ENCODE measurements around the gene C19orf12.

The C19orf12 gene

DNA sequence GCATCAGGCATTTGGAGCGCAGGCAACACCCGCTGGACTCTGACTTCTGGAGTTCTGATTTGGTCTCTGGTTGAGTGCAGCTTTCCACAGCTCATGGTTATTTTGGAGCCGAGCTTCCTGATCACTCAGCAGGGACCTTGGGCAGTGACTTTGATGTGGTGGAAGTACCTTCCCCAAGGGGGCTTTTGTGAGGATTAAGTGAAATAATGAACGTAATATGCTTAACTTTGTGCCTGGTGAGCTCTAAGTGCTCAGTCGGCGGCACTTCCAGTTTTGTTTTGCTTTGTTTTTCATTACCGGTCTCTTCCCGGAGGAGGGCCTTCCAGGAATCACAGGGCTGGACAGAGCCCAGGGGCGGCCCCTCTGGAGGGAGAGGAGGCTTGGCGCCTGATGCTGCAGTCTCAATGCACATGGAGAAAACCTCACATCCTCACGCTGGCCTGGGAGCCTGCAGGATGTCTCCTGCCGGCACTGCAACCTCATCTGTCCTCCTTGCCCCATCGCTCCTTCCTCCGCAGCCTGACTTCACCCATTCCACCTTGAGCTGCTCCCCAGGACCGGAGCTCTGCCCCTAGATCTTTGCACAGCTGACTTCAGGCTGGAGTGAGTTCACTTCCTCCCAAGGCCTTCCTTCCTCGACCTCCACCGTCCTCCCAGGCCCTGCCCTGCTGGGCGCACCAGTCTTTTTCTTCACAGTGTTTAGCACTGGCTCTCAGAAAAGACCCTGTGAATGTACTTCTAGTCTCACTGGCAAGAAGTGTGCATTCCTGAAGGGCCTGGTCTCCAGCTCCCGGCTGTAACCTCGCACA is 48.3 kb downstream of the C19orf12 start:
- Histone ChIP-seq H3K4me3 (ENCODE audit: low read depth, low read length, poor library complexity, severe bottlenecking) (peak overlapping the region; percentile 72), H3K9ac (ENCODE audit: low read length) (no peak overlapping the region; the same call in 1 of the 2 replicates), H3K36me3 (ENCODE audit: insufficient read depth, low read length) (no peaks in the 10 kb centered on the region), H3K9me3 (ENCODE audit: low read length) (no peaks in the 10 kb centered on the region), H3K79me2 (ENCODE audit: insufficient read depth, low read length) (no peaks in the 10 kb centered on the region), H2AFZ (ENCODE audit: low read length) (no peak overlapping the region), H3K4me2 (ENCODE audit: low read length) (peak overlapping the region; percentile 86), H3F3A (ENCODE audit: insufficient read depth, low read length) (peaks cover 5% of the 10 kb centered on the region; the same call in 1 of the 2 replicates), H4K20me1 (ENCODE audit: insufficient read depth, low read length) (no peaks in the 10 kb centered on the region), H3K4me1 (ENCODE audit: insufficient read depth, low read length, severe bottlenecking) (peaks cover 44% of the 10 kb centered on the region), H3K9me2 (ENCODE audit: low read depth, low read length) (no peaks in the 10 kb centered on the region), H3K27me3 (ENCODE audit: insufficient read depth, low read length) (0 out of 2 replicates have a peak, but pooled peaks cover 6% of the 10 kb centered on the region), H3K27ac (ENCODE audit: low read depth, low read length, poor library complexity, severe bottlenecking) (no peak overlapping the region)
- TF ChIP-seq EZH2 (IDR thresholded peaks at IDR 0.05; ENCODE audit: borderline replicate concordance, low read length): no peak
- TF ChIP-seq, protein P1, sequence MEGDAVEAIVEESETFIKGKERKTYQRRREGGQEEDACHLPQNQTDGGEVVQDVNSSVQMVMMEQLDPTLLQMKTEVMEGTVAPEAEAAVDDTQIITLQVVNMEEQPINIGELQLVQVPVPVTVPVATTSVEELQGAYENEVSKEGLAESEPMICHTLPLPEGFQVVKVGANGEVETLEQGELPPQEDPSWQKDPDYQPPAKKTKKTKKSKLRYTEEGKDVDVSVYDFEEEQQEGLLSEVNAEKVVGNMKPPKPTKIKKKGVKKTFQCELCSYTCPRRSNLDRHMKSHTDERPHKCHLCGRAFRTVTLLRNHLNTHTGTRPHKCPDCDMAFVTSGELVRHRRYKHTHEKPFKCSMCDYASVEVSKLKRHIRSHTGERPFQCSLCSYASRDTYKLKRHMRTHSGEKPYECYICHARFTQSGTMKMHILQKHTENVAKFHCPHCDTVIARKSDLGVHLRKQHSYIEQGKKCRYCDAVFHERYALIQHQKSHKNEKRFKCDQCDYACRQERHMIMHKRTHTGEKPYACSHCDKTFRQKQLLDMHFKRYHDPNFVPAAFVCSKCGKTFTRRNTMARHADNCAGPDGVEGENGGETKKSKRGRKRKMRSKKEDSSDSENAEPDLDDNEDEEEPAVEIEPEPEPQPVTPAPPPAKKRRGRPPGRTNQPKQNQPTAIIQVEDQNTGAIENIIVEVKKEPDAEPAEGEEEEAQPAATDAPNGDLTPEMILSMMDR (IDR thresholded peaks at IDR 0.05; ENCODE audit: low read length): no peak

DNA sequence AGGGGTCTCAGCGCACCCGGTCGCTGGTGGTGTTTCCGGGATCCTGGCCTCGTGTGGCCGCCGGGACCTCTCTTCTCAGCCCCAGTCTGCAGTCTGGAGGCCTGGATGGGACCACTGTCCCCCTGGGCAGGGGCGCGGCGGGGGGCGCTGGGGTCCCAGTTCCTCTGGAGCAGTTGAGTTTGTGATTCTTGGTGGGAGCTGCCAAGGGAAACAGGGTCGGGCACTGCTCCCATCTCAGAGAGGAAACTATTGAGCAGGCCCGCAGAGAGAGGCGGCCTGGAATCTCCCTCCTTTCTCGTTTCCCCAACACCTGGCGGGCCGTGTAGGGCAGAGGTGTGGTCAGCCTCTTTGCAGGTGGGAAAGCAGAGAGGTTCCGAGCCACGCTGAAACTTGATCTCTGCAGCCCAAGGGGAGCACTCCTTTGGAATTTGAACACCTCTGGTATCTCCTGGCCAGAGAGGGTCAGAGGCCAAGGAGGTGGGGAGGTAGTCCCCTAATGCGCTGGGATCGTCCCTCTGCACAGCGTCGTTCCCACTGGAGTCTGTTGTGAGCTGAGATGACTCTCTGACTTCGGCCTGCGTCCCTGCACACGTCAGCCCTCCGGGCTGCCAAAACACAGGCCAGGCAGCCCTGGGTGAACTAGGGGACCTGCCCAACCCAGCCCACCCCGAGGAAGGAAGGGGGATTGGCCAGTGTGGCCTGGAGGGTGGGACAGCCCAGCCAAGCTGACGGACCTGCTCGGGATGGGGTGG is 49.1 kb downstream of the C19orf12 start:
- Histone ChIP-seq H3K36me3 (ENCODE audit: insufficient read depth, low read length) (no peaks in the 10 kb centered on the region), H3K27ac (ENCODE audit: low read depth, low read length, poor library complexity, severe bottlenecking) (no peak overlapping the region), H3K9me3 (ENCODE audit: low read length) (no peaks in the 10 kb centered on the region), H3K79me2 (ENCODE audit: insufficient read depth, low read length) (no peaks in the 10 kb centered on the region), H3K4me2 (ENCODE audit: low read length) (peak overlapping the region; percentile 86), H3K4me3 (ENCODE audit: low read depth, low read length, poor library complexity, severe bottlenecking) (peak overlapping the region; percentile 72), H3F3A (ENCODE audit: insufficient read depth, low read length) (peaks cover 5% of the 10 kb centered on the region; the same call in 1 of the 2 replicates), H3K9me2 (ENCODE audit: low read depth, low read length) (no peaks in the 10 kb centered on the region), H3K4me1 (ENCODE audit: insufficient read depth, low read length, severe bottlenecking) (peaks cover 36% of the 10 kb centered on the region), H4K20me1 (ENCODE audit: insufficient read depth, low read length) (no peaks in the 10 kb centered on the region), H2AFZ (ENCODE audit: low read length) (no peak overlapping the region), H3K9ac (ENCODE audit: low read length) (peak overlapping the region; percentile 68; the same call in 1 of the 2 replicates), H3K27me3 (ENCODE audit: insufficient read depth, low read length) (0 out of 2 replicates have a peak, but pooled peaks cover 6% of the 10 kb centered on the region)
- TF ChIP-seq, protein P1 (IDR thresholded peaks at IDR 0.05; ENCODE audit: low read length): no peak
- TF ChIP-seq EZH2 (IDR thresholded peaks at IDR 0.05; ENCODE audit: borderline replicate concordance, low read length): no peak

DNA sequence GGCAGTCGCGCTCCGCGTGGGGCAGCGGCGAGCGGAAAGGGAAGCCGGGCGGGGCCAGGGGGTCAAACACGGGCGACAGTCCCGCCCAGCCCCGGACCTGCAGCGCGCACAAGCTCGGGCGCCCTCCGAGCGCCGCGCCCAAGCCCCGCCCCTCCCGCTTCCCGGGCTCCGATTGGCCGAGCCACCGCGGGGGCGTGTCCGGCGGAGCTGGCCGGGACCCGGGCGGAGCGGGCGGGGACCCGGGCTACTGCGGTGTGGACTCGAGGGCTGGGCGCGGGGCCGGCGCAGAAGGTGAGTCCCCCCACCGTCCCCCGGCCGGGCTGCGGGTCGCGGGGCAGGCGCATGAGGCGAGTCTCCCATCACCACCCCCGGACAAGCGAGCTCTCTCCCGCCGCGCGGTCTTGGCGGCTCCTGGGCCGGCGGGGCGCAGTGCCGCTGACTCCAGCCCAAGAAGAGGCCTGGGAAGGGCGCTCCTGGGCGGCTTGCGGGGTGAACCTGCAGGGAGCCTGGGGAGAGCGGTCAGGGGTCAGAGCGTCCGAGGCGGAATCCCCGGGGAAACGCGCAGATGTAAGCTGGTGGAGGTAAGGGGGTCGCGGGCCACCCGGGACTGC is 49.7 kb downstream of the C19orf12 start, which contains the start of gene PLEKHF1:
Gene PLEKHF1 (plus strand): TSS at position 247 of the 611 bp plus-strand sequence. CDS start 8,379 bp downstream, outside the sequence.
- no peak for TF ChIP-seq EZH2 (IDR thresholded peaks at IDR 0.05; ENCODE audit: borderline replicate concordance, low read length)
- TF ChIP-seq, protein P1 (IDR thresholded peaks at IDR 0.05; ENCODE audit: low read length): no peak
- Histone ChIP-seq H2AFZ (ENCODE audit: low read length) (no peak within 1 kb of the TSS), H3K4me3 (ENCODE audit: low read depth, low read length, poor library complexity, severe bottlenecking) (peak within 1 kb of the TSS; percentile 72), H3K27ac (ENCODE audit: low read depth, low read length, poor library complexity, severe bottlenecking) (no peak within 1 kb of the TSS), H3K4me1 (ENCODE audit: insufficient read depth, low read length, severe bottlenecking) (peaks cover 35% of the 10 kb centered on the region), H3K9me3 (ENCODE audit: low read length) (no peaks in the 10 kb centered on the region), H3K9me2 (ENCODE audit: low read depth, low read length) (no peaks in the 10 kb centered on the region), H3K4me2 (ENCODE audit: low read length) (peak within 1 kb of the TSS; percentile 86), H3F3A (ENCODE audit: insufficient read depth, low read length) (peaks cover 5% of the 10 kb centered on the region; the same call in 1 of the 2 replicates), H3K9ac (ENCODE audit: low read length) (peak within 1 kb of the TSS; percentile 68), H3K79me2 (ENCODE audit: insufficient read depth, low read length) (no peaks in the 10 kb centered on the region), H3K36me3 (ENCODE audit: insufficient read depth, low read length) (no peaks in the 10 kb centered on the region), H3K27me3 (ENCODE audit: insufficient read depth, low read length) (0 out of 2 replicates have a peak, but pooled peaks cover 6% of the 10 kb centered on the region), H4K20me1 (ENCODE audit: insufficient read depth, low read length) (no peaks in the 10 kb centered on the region)

Data from OCI-LY1 (cell line).